NB4 (cell line): Measurements from ENCODE around the gene BEX2.
"Not testable (repeated sequence)": the region's sequence is repeated elsewhere in the genome, so short reads cannot be mapped to it uniquely, and the experiment has no call there.

ENCODE experiments used
- DNase-seq: peaks from one replicate; pipeline ENCODE4 v3.0.0; 2010; ENCODE audit warnings: low read depth
- H3K4me3 ChIP-seq: one replicate; pipeline ENCODE4 v1.5.1; 2011; ENCODE audit warnings: mild to moderate bottlenecking, low read depth, low read length, moderate library complexity
- MYC ChIP-seq: IDR thresholded peaks from 2 replicates; pipeline ENCODE4 v1.6.1; 2011; ENCODE audit warnings: low read depth, low read length
- POLR2A ChIP-seq: IDR thresholded peaks from 2 replicates; pipeline ENCODE4 v1.6.1; 2011; ENCODE audit warnings: mild to moderate bottlenecking; ENCODE audit not compliant: insufficient read length; ENCODE audit errors: extremely low read depth
- TF ChIP-seq, protein P1 (sequence below): IDR thresholded peaks from one replicate; pipeline ENCODE4 v1.5.1; 2012; ENCODE audit warnings: low read depth, low read length
- TF ChIP-seq, protein P2 (sequence below): IDR thresholded peaks from 2 replicates; pipeline ENCODE4 v1.6.1; 2011; ENCODE audit warnings: low read depth, low read length

The BEX2 gene

DNA sequence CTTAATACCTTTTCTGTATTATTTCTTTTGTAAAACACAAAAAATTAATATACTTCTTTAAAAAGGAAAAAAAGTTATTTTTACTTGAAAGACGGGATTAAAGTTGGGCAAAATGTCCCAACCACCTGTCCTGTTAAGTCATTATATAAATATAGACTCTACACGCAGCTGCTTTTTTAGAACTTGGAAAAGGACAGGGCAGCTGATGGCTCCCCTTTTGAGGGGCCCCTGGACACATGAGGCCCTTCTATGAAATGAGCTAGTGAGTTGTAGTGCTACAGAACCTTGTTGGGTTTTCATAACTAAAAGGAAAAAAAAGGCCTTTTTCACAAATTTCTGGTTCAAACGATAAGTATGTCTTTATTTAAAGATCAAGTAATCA lies 600 bp upstream of the BEX2 start:
- TF ChIP-seq MYC (no peak), POLR2A (no peak)
- TF ChIP-seq, protein P1, sequence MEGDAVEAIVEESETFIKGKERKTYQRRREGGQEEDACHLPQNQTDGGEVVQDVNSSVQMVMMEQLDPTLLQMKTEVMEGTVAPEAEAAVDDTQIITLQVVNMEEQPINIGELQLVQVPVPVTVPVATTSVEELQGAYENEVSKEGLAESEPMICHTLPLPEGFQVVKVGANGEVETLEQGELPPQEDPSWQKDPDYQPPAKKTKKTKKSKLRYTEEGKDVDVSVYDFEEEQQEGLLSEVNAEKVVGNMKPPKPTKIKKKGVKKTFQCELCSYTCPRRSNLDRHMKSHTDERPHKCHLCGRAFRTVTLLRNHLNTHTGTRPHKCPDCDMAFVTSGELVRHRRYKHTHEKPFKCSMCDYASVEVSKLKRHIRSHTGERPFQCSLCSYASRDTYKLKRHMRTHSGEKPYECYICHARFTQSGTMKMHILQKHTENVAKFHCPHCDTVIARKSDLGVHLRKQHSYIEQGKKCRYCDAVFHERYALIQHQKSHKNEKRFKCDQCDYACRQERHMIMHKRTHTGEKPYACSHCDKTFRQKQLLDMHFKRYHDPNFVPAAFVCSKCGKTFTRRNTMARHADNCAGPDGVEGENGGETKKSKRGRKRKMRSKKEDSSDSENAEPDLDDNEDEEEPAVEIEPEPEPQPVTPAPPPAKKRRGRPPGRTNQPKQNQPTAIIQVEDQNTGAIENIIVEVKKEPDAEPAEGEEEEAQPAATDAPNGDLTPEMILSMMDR, result no peak
- TF ChIP-seq, protein P2, sequence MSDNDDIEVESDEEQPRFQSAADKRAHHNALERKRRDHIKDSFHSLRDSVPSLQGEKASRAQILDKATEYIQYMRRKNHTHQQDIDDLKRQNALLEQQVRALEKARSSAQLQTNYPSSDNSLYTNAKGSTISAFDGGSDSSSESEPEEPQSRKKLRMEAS, result no peak
- no peak overlapping the region for H3K4me3 ChIP-seq
- no peak for DNase-seq

DNA sequence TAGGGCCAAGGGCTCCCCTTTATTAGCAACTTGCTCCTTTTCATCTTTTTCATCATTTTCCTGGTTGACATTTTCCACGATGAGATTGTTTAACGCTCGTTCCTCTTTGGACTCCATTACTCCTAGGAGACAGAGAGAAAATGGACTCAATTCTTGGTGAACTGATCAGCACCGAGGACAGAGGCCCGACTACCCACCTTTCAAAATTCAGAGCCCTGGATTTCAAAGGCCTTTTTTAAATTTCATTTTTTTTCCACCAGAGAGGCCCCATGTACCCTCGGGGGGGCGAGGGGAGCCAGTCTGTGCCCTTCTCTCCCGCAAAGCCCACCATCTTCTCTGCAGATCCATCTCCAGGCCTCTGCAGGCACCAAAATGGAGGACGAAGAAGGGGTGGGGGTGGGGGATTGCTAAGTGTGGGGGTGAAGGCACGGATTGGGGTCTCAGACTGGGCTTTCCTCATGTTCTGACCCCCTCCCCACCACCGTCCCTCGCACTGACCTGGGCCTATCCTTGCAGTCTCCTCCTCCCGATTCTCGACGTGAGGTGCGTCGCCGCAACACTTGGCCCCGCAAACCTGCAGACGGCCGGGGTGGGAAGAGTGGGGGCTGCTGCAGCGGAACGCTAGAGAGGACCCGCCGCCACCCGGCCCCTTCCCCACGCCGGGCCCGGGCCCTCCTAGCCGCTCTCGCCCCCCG lies 783 bp downstream of the BEX2 start:
- no peak overlapping the region for H3K4me3 ChIP-seq
- no peak for DNase-seq
- TF ChIP-seq MYC, result no peak
- TF ChIP-seq, protein P2, result no peak
- no peak for TF ChIP-seq POLR2A
- TF ChIP-seq, protein P1, result no peak

DNA sequence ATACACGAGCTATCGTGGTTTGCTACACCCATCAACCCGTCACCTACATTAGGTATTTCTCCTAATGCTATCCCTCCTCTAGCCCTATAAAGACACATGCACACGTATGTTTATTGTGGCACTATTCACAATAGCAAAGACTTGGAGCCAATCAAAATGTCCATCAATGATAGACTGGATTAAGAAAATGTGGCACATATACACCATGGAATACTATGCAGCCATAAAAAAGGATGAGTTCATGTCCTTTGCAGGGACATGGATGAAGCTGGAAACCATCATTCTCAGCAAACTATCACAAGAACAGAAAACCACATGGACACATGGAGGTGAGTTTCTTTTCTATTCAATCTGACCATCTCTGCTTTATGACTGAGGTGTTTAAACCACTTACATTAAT lies 5.1 kb downstream of the BEX2 start:
- not testable (repeated sequence) for H3K4me3 ChIP-seq, DNase-seq

DNA sequence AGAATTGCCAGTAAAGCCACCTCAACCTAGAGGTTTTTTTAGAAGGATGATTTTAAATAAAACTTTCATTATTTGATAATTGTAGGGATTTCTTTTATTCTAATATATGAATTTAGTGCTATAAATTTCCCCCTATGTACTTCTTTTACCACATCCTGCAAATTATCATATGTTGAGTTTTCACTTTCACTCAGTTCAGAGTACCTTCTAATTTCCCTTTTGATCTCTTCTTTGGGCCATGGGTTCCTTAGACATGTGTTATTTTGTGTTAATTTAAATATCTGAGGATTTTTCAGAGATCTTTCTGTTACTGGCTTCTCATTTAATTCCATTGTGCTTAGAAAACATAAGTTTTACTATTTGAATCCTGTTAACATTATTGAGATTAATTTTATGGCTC lies 6.1 kb downstream of the BEX2 start:
- TF ChIP-seq, protein P2, result no peak
- TF ChIP-seq POLR2A, result no peak
- TF ChIP-seq, protein P1, result no peak
- no peak for TF ChIP-seq MYC
- H3K4me3 ChIP-seq, result no peak overlapping the region
- DNase-seq, result no peak

DNA sequence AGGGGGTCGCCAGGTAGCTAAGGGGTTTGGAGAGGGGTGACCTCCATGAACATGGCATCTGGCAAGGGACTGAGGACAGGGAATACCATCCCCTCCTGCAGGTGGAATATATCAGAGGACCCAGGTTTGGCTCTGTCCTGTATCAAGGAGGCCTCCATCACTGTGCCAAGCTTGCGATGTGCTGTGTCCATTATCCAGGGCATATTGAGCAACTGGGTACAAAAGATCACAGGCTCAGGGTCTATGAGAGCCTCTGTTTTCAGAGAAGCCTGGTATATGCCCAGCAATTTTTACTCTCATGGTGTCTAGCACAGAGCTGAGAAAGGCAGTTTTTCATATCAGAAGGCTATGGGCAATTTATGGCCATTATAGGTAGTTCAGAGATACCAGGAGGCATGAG lies 17.7 kb downstream of the BEX2 start:
- H3K4me3 ChIP-seq, result no peak overlapping the region
- TF ChIP-seq, protein P2, result no peak
- no peak for TF ChIP-seq MYC
- TF ChIP-seq, protein P1, result no peak
- no peak for TF ChIP-seq POLR2A

DNA sequence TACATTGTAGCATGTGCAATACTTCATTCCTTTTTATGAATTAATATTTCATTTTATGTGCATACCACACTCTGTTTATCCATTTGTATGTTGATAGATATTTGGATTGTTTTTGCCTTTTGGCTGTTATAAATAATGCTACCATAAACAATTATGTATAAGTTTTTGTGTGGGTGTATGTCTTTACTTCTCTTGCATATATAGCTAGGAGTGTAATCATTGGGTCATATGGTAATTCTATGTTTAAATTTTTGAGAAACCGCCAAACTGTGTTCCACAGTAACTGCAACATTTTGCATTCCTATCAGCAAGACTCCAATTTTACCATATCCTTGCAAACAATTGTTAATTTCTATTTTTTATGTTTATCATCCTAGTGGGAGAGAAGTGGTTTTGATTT lies 31.2 kb downstream of the BEX2 start:
- DNase-seq, result no peak
- TF ChIP-seq, protein P1, result no peak
- TF ChIP-seq MYC (no peak), POLR2A (no peak)
- TF ChIP-seq, protein P2, result no peak
- no peak overlapping the region for H3K4me3 ChIP-seq

More for the DNA sequence above, 17.7 kb downstream of the BEX2 start:
- DNase-seq, result no peak
